Measurements from ENCODE around the gene KIRREL3.

Gene KIRREL3

GRCh38 chr11:126725521-126725920, 275.0 kb downstream of the KIRREL3 start:
- Histone ChIP-seq H3K36me3 (ENCODE audit: control insufficient read depth, low read depth, low read length) (no peaks in the 10 kb centered on the region), H3K9ac (ENCODE audit: low read length) (no peak overlapping the region), H3K27me3 (ENCODE audit: control insufficient read depth, insufficient read depth, low read length) (no peaks in the 10 kb centered on the region), H3K4me1 (ENCODE audit: control insufficient read depth, low read depth, low read length) (no peaks in the 10 kb centered on the region), H3K9me3 (ENCODE audit: control insufficient read depth, low read depth, low read length) (no peaks in the 10 kb centered on the region), H3K4me3 (ENCODE audit: low read length) (no peak overlapping the region), H3K27ac (ENCODE audit: low read length) (no peak overlapping the region)

DNA sequence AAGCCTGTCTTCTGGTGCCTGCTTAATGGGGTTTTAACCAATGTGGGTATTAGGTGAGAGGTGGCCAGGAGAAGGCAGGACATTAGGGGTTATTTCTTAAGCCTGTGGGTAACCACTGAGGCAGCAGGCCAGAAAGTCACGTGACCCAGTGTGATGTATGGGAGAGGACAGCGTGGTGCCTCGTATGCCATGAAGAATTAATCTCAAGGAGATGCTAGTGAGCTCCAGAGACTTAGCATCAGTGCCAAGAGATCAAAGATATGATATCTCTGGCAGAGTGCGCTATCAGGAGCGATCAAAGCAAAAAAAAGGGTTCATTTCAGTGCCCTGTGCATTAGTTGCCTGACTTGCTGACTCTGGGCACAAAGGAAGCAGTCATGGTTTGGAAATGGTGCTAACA, 275.5 kb downstream of the KIRREL3 start:
- Histone ChIP-seq H3K27ac (ENCODE audit: low read length) (no peak overlapping the region), H3K27me3 (ENCODE audit: control insufficient read depth, insufficient read depth, low read length) (no peaks in the 10 kb centered on the region), H3K9ac (ENCODE audit: low read length) (no peak overlapping the region), H3K36me3 (ENCODE audit: control insufficient read depth, low read depth, low read length) (no peaks in the 10 kb centered on the region), H3K4me3 (ENCODE audit: low read length) (no peak overlapping the region), H3K4me1 (ENCODE audit: control insufficient read depth, low read depth, low read length) (no peaks in the 10 kb centered on the region), H3K9me3 (ENCODE audit: control insufficient read depth, low read depth, low read length) (no peaks in the 10 kb centered on the region)

- H3K27me3 ChIP-seq (ENCODE audit: control insufficient read depth, insufficient read depth, low read length) = no peaks in the 10 kb centered on the region
- no peak overlapping the region for H3K27ac ChIP-seq (ENCODE audit: low read length)
- H3K4me3 ChIP-seq (ENCODE audit: low read length) = no peak overlapping the region
- no peak overlapping the region for H3K9ac ChIP-seq (ENCODE audit: low read length)
- H3K4me1 ChIP-seq (ENCODE audit: control insufficient read depth, low read depth, low read length) = no peaks in the 10 kb centered on the region
- H3K9me3 ChIP-seq (ENCODE audit: control insufficient read depth, low read depth, low read length) = no peaks in the 10 kb centered on the region
- no peaks in the 10 kb centered on the region for H3K36me3 ChIP-seq (ENCODE audit: control insufficient read depth, low read depth, low read length)
These were observed 276.9 kb downstream of the KIRREL3 start for GRCh38 chr11:126723665-126724045.

GRCh38 chr11:126722956-126723664, 277.5 kb downstream of the KIRREL3 start:
- no peak overlapping the region for H3K9ac ChIP-seq (ENCODE audit: low read length)
- H3K4me1 ChIP-seq (ENCODE audit: control insufficient read depth, low read depth, low read length) = no peaks in the 10 kb centered on the region
- no peak overlapping the region for H3K4me3 ChIP-seq (ENCODE audit: low read length)
- no peak overlapping the region for H3K27ac ChIP-seq (ENCODE audit: low read length)
- H3K9me3 ChIP-seq (ENCODE audit: control insufficient read depth, low read depth, low read length) = no peaks in the 10 kb centered on the region
- H3K36me3 ChIP-seq (ENCODE audit: control insufficient read depth, low read depth, low read length) = no peaks in the 10 kb centered on the region
- no peaks in the 10 kb centered on the region for H3K27me3 ChIP-seq (ENCODE audit: control insufficient read depth, insufficient read depth, low read length)

DNA sequence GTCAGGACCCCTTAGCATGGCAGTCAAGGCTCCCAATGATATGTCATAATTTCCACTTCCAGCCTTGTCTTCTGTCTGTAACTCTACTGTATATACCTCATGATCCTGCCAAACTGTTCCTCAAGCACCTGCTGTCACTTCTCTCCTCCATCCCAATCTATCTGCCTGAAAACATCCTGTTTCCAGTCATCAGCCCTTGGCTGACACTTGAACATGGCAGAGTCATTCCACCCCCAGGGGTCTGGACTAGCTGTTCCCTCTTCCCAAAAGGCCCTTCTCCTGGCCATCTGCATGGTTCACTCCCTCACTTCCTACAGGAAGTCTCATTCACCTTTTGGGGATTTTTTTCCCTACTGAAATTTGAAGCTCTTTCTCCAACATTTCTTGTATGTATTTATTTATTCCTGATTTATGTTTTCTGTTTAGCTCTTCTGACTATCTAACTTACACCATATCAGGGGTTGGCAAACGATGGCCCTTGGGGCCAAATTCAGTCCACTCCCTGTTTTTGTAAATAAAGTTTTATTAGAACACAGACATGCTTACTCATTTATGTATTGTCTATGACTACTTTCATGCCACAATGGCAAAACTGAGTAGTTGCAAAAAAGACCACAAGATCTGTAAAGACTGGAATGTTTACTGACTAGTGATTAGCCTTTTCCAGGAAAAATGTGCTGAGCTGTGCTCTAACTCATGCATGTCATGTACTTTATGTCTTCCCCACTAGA, 278.4 kb downstream of the KIRREL3 start:
- Histone ChIP-seq H3K36me3 (ENCODE audit: control insufficient read depth, low read depth, low read length) (no peaks in the 10 kb centered on the region), H3K4me1 (ENCODE audit: control insufficient read depth, low read depth, low read length) (no peaks in the 10 kb centered on the region), H3K4me3 (ENCODE audit: low read length) (no peak overlapping the region), H3K27me3 (ENCODE audit: control insufficient read depth, insufficient read depth, low read length) (no peaks in the 10 kb centered on the region), H3K9me3 (ENCODE audit: control insufficient read depth, low read depth, low read length) (no peaks in the 10 kb centered on the region), H3K27ac (ENCODE audit: low read length) (no peak overlapping the region), H3K9ac (ENCODE audit: low read length) (no peak overlapping the region)

DNA sequence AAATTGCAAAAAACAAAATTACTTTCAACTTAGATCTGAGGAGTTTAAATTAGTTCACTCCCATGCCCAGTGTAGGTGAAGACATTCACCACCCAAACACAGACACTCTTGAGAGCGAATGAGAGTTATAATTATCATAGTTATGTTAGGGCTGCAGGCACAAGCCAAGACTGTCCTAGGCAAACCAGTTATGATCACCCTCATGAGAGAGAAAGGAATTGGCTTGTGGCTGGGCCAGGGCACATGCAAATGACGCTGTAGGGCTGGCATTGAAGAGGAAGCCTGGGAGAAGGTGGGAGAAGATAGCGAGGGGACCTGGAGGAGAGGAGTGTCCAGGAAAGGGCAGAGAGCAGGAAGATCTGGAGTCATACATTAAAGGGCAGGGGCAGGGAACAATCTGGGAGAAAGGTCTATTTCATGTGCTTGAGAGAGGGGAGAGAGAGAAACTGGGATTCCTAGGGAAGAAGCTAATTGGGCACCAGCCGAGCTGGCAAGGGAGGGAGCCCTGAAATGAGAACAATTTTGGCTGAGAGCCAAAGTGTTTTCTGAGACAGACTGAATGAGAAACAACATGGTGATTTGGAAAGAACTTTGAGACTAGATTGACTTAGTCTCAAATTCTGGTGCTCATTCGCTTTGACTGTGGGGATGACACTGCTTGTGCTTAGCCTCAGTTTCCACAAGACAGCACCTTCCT, 279.9 kb downstream of the KIRREL3 start:
- no peaks in the 10 kb centered on the region for H3K36me3 ChIP-seq (ENCODE audit: control insufficient read depth, low read depth, low read length)
- H3K4me1 ChIP-seq (ENCODE audit: control insufficient read depth, low read depth, low read length) = no peaks in the 10 kb centered on the region
- H3K4me3 ChIP-seq (ENCODE audit: low read length) = no peak overlapping the region
- H3K9ac ChIP-seq (ENCODE audit: low read length) = no peak overlapping the region
- no peaks in the 10 kb centered on the region for H3K9me3 ChIP-seq (ENCODE audit: control insufficient read depth, low read depth, low read length)
- H3K27ac ChIP-seq (ENCODE audit: low read length) = no peak overlapping the region
- no peaks in the 10 kb centered on the region for H3K27me3 ChIP-seq (ENCODE audit: control insufficient read depth, insufficient read depth, low read length)

DNA sequence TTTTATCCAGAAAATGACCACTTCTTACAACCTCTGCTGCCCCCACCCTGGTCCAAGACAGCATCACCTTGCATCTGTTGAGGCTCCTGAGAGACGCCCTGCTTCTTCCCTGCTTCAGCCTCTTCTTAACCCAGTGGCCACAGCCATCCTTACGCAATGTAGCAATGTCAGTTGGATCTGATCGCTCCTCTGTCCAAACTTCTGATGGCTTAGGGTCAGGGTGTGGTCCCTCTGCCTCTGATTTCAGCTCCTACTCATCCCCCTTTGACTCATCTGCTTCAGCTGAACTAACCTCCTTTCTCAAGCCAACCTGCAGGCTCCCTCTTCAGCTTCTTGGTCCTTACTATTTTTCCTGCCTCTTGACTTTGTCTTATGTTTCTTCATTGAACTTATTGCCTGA, 280.8 kb downstream of the KIRREL3 start:
- Histone ChIP-seq H3K36me3 (ENCODE audit: control insufficient read depth, low read depth, low read length) (no peaks in the 10 kb centered on the region), H3K9ac (ENCODE audit: low read length) (no peak overlapping the region), H3K9me3 (ENCODE audit: control insufficient read depth, low read depth, low read length) (no peaks in the 10 kb centered on the region), H3K4me3 (ENCODE audit: low read length) (no peak overlapping the region), H3K4me1 (ENCODE audit: control insufficient read depth, low read depth, low read length) (no peaks in the 10 kb centered on the region), H3K27me3 (ENCODE audit: control insufficient read depth, insufficient read depth, low read length) (no peaks in the 10 kb centered on the region), H3K27ac (ENCODE audit: low read length) (no peak overlapping the region)

- Histone ChIP-seq H3K4me1 (ENCODE audit: control insufficient read depth, low read depth, low read length) (no peaks in the 10 kb centered on the region), H3K4me3 (ENCODE audit: low read length) (no peak overlapping the region), H3K27ac (ENCODE audit: low read length) (no peak overlapping the region), H3K27me3 (ENCODE audit: control insufficient read depth, insufficient read depth, low read length) (no peaks in the 10 kb centered on the region), H3K9me3 (ENCODE audit: control insufficient read depth, low read depth, low read length) (no peaks in the 10 kb centered on the region), H3K9ac (ENCODE audit: low read length) (no peak overlapping the region), H3K36me3 (ENCODE audit: control insufficient read depth, low read depth, low read length) (no peaks in the 10 kb centered on the region)
These were observed 282.3 kb downstream of the KIRREL3 start for GRCh38 chr11:126718276-126718675.

DNA sequence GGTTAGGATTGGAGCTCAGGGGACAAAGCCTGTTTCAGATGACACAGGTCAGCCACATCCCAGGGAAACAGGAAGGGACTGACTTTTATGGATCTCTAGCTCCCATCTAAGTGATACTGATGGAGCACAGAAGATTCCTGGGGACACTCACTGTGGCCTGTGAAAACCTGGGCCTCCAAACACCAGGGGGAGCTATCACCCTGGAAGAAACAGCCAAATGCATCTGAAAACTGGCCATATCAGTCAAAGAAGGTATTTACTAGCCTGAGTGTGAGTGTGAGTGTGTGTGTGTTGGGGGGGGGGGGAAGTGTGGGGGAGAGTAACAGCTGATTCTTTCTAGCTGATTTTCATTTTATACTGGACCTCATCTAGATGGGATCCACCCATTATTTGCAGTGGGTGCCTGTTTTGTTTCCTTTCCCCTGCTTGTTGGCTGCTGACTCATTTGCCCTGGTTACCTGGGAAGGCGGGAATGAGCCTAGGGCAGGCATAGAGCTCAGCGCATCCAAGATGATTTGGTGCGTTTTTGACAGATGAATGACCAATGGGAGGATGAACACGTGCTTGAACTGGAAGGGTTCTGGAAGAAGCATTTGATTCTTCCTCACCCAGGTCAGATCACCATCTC, 284.0 kb downstream of the KIRREL3 start:
- Histone ChIP-seq H3K27me3 (ENCODE audit: control insufficient read depth, insufficient read depth, low read length) (no peaks in the 10 kb centered on the region), H3K9ac (ENCODE audit: low read length) (no peak overlapping the region), H3K27ac (ENCODE audit: low read length) (no peak overlapping the region), H3K4me3 (ENCODE audit: low read length) (no peak overlapping the region), H3K9me3 (ENCODE audit: control insufficient read depth, low read depth, low read length) (no peaks in the 10 kb centered on the region), H3K36me3 (ENCODE audit: control insufficient read depth, low read depth, low read length) (no peaks in the 10 kb centered on the region), H3K4me1 (ENCODE audit: control insufficient read depth, low read depth, low read length) (no peaks in the 10 kb centered on the region)

- Histone ChIP-seq H3K9ac (ENCODE audit: low read length) (no peak overlapping the region), H3K4me3 (ENCODE audit: low read length) (no peak overlapping the region), H3K27me3 (ENCODE audit: control insufficient read depth, insufficient read depth, low read length) (no peaks in the 10 kb centered on the region), H3K4me1 (ENCODE audit: control insufficient read depth, low read depth, low read length) (no peaks in the 10 kb centered on the region), H3K9me3 (ENCODE audit: control insufficient read depth, low read depth, low read length) (no peaks in the 10 kb centered on the region), H3K36me3 (ENCODE audit: control insufficient read depth, low read depth, low read length) (no peaks in the 10 kb centered on the region), H3K27ac (ENCODE audit: low read length) (no peak overlapping the region)
These were observed 286.8 kb downstream of the KIRREL3 start for GRCh38 chr11:126713806-126714205.

DNA sequence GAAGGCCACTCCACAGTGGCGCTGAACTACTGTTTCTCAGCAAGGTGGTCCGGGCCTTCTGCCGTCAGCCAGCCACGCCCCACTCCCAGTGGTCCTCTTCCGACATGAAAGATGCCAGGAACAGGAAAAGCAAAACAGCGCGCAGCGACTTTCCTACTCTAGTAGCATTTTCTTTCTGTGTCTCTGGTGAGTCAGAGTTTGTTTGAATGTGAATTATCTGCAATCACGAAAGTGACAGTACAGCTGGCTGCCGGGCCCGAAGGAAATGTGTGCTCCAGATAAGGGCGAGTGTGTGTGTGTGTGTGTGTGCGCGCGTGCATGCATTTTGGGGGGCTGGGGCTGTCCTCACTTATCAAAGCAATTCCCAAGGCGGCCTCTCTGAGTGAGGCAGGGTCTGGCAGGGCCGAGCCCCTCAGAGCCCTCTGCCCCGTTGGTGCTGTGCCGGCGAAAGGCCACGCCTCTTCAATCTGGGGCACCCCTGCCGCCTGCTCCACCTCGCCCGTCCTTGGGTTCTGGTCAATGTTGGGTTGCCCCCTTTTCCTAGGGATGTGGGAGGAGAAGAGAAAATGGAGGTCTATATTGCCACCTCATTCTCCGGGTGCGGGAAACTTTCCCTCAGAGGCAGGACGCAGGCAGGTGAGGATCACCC, 288.5 kb downstream of the KIRREL3 start:
- Histone ChIP-seq H3K4me1 (ENCODE audit: control insufficient read depth, low read depth, low read length) (no peaks in the 10 kb centered on the region), H3K4me3 (ENCODE audit: low read length) (no peak overlapping the region), H3K27ac (ENCODE audit: low read length) (no peak overlapping the region), H3K9ac (ENCODE audit: low read length) (no peak overlapping the region), H3K36me3 (ENCODE audit: control insufficient read depth, low read depth, low read length) (no peaks in the 10 kb centered on the region), H3K27me3 (ENCODE audit: control insufficient read depth, insufficient read depth, low read length) (no peaks in the 10 kb centered on the region), H3K9me3 (ENCODE audit: control insufficient read depth, low read depth, low read length) (no peaks in the 10 kb centered on the region)
